A204.1 (cell line): ENCODE measurements around the gene BAIAP2L1.
"Not testable (repeated sequence)": the region's sequence is repeated elsewhere in the genome, so short reads cannot be mapped to it uniquely, and the experiment has no call there.

Source experiments
- FAIRE-seq: peaks from 2 replicates; lab custom pipeline; 2012; peaks lifted over from hg19 to GRCh38; lab: Jason Lieb, UNC

BAIAP2L1 gene

GRCh38 chr7:98319176-98319575 is 81.7 kb downstream of the BAIAP2L1 start:
- no peak for FAIRE-seq

DNA sequence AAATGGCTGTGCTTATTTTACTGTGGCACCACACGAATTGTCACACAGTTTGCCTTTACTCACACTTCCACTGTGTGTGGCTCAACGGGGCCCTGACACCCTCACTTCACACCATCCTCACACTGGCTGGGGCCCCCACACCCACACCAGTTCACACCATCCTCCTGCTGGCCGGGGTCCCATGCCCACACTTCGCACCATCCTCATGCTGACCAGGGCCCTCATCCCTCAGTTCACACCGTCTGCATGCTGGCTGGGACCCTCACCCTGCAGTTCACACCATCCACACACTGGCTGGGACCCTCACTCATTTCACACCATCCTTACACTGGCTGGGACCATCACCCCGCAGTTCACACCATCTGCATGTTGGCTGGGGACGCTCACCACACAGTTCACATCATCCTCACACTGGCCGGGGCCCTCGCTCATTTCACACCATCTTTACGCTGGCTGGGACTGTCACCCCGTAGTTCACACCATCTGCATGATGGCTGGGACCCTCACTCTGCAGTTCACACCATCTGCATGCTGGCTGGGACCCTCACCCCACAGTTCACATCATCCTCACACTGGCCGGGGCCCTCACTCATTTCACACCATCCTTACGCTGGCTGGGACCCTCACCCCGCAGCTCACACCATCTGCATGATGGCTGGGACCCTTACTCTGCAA is 83.4 kb downstream of the BAIAP2L1 start:
- no peak for FAIRE-seq

DNA sequence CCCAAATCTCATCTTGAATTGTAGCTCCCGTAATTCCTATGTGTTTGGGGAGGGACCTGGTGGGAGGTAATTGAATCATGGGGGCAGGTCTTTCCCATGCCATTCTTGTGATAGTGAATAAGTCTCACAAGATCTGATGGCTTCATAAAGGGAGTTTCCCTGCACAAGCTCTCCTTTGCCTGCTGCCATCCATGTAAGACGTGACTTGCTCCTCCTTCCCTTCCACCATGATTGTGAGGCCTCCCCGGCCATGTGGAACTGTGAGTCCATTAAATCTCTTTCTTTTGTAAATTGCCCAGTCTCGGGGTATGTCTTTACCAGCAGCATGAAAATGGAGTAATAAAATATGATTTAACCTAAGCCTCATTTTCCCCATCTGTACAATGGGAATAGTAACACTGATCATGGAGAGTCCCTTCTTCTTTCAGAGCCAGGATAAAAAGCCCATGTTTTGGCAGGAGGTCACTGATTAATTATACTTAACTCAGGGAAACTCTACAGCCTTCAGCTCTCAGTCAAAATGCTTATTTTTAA is 84.8 kb downstream of the BAIAP2L1 start:
- not testable (repeated sequence) for FAIRE-seq

- FAIRE-seq, result no peak
These were observed 85.4 kb downstream of the BAIAP2L1 start for GRCh38 chr7:98315318-98315993.

GRCh38 chr7:98314469-98314868 is 86.4 kb downstream of the BAIAP2L1 start:
- FAIRE-seq, result no peak

GRCh38 chr7:98312201-98312600 is 88.7 kb downstream of the BAIAP2L1 start:
- no peak for FAIRE-seq

DNA sequence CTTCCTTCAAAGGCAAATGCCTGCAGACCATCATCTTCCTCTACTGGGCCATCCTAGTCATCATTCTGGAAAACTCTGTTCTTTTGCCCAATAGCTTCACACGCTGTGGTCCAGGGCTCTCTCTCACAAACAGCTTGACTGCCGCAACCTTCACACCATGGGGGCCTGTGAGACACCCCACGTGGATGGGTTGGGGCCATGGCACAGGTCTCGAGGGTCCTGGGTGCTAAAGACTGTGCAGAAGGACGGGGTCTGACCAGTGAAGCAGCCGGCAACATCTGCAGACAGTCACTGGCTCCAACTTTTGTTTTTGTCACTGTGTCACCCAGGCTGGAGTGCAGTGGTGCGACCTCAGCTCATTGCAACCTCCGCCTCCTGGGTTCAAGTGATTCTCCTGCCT is 91.3 kb downstream of the BAIAP2L1 start:
- no peak for FAIRE-seq

DNA sequence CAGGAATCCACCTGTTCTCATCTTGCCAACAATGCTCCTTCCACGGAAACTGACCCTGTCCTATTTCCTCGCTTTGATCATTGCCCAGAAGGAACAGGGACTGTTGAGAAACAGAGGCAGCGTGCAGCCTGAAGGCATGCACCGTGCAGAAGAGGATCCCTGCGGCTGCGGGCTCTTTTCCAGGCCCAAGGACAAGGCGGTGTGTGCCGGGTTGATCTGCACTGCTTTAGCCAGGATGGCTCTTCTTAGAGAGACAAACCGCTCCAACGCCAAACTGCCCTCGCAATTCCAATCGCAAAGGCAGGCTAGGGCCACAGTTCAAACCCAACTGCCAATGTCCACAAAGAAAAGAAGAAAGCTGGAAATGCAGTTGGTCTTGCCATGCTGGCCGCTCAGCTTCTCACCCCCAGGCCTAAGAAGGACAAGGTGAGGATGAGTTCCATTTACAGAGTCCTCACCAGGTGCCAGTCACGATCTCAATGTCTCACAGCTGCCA is 92.9 kb downstream of the BAIAP2L1 start:
- FAIRE-seq, result no peak

DNA sequence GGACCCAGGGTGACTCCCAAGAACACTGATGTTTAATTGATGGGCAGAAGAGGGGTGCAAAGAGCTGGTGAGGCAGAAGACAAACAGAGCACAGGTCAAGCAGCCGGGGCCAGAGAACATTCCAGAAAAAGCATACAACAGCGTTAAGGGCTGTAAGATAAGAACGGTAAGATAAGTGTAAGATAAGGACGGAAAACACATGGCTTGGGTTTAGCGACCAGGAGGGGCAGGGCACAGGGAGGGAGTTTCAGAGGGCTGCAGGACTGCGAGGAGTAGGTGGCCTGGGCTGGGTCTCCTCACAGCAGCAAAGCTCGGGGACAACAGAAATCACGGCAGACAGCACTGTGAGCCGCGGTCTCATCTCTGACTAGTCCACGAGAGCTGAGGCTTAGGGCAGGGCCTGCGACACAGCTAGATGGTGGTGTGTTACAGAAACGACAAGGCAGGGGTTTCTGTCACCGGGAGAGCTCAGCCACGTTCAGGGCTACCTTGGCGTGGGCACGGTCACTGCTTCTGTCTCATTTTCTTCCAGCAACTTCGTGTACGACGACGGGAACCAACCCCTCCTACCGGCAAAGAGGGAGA is 94.8 kb downstream of the BAIAP2L1 start:
- no peak for FAIRE-seq

GRCh38 chr7:98303906-98304305 is 97.0 kb downstream of the BAIAP2L1 start:
- no peak for FAIRE-seq

GRCh38 chr7:98303176-98303865 is 97.6 kb downstream of the BAIAP2L1 start:
- FAIRE-seq, result no peak

GRCh38 chr7:98301693-98302470 is 99.0 kb downstream of the BAIAP2L1 start:
- no peak for FAIRE-seq

DNA sequence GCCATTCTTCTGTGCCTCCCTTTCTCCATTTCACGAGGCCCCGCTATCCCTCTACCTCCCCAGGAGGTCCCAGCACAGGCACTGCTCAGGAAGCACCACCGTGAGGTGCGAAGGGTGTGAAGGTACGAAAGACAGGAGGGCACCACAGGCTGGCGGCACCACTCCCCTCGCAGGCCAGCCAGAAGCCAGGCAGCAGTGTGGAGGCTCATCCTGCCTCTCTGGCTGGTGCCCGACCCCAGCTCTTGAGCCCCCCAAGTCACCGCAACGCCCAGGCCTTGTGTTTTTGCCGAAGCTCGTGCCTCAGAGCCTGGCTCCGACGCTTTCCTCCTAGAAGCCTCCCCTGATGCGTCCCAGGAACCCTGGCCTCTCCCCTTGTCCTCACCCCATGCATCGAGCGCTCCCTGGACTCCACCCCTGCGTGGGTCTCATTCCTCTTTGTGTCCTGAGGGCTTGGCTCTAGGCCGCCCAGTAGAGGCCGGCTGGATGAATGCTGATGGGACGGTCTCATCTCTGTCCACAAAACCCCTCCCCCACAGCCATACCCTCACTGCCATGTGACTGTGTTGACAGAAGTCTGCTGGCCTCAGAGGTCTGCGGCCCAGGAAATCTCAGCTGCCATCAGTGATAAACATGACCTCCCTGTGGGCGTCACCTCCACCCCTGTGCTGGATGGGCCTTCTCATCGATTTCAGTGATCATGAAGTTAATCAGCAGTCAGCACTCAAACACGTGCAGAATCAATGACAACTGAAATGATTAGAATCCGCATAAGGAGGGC is 100.1 kb downstream of the BAIAP2L1 start:
- no peak for FAIRE-seq

DNA sequence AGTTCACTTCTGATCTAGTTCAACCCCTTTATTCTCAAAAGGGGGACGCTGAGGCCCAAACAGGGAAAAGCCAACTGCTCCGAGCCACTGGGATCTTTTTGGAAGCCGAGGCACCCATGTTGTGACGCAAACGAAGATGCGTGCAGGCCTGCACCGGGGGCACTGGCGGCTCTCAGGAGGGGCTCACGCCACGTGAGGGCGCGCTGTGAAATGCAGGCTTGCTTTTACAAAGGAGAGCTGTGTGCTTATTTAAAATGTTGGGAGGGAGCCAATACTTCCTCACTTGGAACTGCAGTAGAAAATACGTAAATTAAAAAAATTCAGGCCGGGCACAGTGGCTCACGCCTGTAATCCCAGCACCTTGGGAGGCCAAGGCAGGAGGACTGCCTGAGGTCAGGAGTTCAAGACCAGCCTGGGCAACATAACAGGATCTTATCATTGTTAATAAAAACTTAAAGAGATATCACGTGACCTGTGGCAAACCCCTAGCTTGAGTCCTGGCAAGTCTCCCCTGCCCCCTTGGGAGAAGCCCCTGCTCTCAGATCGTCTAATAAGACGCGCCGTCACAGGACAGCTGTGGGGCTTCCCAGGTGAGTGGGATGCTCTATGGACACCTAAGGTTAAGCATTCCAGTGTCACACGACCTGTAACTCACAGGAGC is 103.1 kb downstream of the BAIAP2L1 start:
- FAIRE-seq, result no peak

- no peak for FAIRE-seq
These were observed 104.1 kb downstream of the BAIAP2L1 start for GRCh38 chr7:98296833-98297232.

GRCh38 chr7:98295467-98296192 is 105.3 kb downstream of the BAIAP2L1 start:
- FAIRE-seq, result no peak

DNA sequence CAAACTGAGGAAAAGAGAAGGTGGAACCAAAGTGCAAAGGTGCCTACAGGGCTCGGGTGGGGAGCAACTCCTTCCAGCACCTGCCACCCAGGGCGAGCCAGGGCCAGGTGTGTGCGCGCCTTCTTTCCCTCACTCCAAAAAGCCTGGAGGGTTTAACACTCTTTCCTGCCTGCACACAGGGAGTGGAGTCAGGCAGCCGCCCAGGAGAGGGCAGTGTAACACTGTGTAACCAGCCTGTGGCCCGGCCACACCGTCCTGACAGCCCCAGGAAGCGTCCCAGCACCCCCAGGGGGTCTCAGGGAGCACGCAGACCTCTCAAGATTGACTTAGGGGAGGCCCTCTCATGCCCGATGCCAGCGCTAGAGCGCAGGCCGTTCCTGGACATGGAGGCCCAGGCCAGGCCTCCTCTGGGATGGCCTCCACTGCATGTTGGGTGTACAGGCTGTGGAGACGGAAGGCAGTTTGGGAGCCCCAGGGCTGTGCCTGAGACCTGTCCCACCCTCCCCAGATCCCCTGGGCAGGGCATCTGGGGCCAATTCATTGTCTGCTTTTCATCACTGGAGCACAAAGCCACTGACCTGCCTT is 106.0 kb downstream of the BAIAP2L1 start:
- no peak for FAIRE-seq

DNA sequence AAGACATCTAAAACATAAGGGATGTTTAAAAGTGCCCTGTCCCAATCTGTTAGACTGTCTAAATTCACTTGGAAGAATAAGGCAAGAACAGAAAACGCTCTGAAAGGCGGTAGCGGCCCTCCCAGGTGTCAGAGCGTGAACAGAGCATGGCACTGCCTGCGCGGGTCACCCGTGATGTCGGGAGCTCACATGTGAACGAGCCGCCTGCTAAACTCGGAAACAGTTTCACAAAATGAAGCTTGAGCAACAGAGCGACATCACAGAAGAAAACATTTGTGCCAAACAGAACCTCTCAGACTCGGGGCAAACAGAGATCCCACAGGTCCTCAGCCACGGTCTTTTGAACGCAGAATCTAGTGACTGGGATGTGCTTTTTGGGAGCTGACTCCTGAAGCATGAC is 106.6 kb downstream of the BAIAP2L1 start:
- FAIRE-seq, result no peak

- no peak for FAIRE-seq
These were observed 107.1 kb downstream of the BAIAP2L1 start for GRCh38 chr7:98293746-98294145.
